ENCODE measurements around the gene ATF6. TPM values are rescaled to one million over a fixed set of nuclear protein-coding genes. Genes with fewer than 3 reads are reported as not detected.

The ATF6 gene
- total and polyA plus RNA-seq, 2 of the 4 experiments (the other 2 are of a cell fraction) = 12.2 to 17.6 TPM

DNA sequence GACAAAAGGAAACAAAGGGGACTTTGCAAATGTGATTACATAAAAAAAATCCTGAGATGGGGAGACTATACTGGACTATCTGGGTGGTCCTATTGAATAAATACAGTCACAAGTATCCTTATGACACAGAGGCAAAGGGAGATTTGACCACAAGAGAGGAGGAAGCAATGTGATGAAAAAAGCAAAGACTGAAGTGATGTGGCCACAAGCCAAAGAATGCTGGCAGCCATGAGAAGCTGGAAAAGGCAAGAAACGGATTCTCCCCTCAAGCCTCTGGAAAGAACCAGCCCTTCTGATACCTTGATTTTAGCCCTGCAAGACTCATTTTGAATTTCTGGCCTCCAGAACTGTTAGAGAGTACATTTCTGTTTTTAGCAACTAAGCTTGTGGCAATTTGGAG, 221.2 kb downstream of the ATF6 start:
- Histone ChIP-seq H3K4me3 (ENCODE audit: insufficient read depth, low read depth, low read length) (no peak overlapping the region), H3K4me2 (ENCODE audit: low read depth, low read length) (no peak overlapping the region), H2BK15ac (ENCODE audit: low read depth, low read length) (no peak overlapping the region), H3K23ac (ENCODE audit: low read depth, low read length) (no peak overlapping the region), H3K18ac (ENCODE audit: low read depth, low read length) (no peak overlapping the region), H2BK20ac (ENCODE audit: low read depth, low read length) (no peak overlapping the region), H3K4ac (ENCODE audit: low read depth, low read length) (no peak overlapping the region), H3K4me1 (ENCODE audit: control insufficient read depth, insufficient read depth, low read length) (no peaks in the 10 kb centered on the region), H3K9ac (ENCODE audit: low read depth, low read length) (no peak overlapping the region), H4K20me1 (ENCODE audit: insufficient read depth, low read length) (no peaks in the 10 kb centered on the region), H3K79me1 (ENCODE audit: low read depth in 1 of 2, low read length in 2 of 2) (no peaks in the 10 kb centered on the region), H3K36me3 (ENCODE audit: control insufficient read depth, insufficient read depth, low read length) (no peaks in the 10 kb centered on the region), H3K56ac (ENCODE audit: extremely low read depth, insufficient read depth, low read length) (no peak overlapping the region), H4K91ac (ENCODE audit: insufficient read depth, low read depth, low read length) (no peak overlapping the region), H2AK9ac (replicated peaks; ENCODE audit: low read depth, low read length, poor library complexity) (no peak overlapping the region), H4K8ac (ENCODE audit: low read depth in 2 of 2, low read length in 2 of 2) (no peak overlapping the region), H3K9me1 (ENCODE audit: insufficient read depth, low read length) (peaks cover 4% of the 10 kb centered on the region; the same call in 1 of the 2 replicates), H3K27me3 (ENCODE audit: control insufficient read depth, insufficient read depth, low read length) (peaks cover 6% of the 10 kb centered on the region), H2BK120ac (ENCODE audit: low read depth, low read length) (no peak overlapping the region), H3K9me3 (ENCODE audit: control insufficient read depth, insufficient read depth, low read length) (peaks cover 12% of the 10 kb centered on the region), H2AFZ (replicated peaks; ENCODE audit: low read length, poor library complexity) (no peak overlapping the region), H2BK5ac (ENCODE audit: low read depth, low read length, poor library complexity, severe bottlenecking) (no peak overlapping the region), H2AK5ac (ENCODE audit: low read depth, low read length) (no peak overlapping the region), H4K5ac (ENCODE audit: low read depth, low read length) (no peak overlapping the region), H3K27ac (ENCODE audit: insufficient read depth, low read length) (no peak overlapping the region), H3K14ac (replicated peaks; ENCODE audit: low read depth, low read length) (no peak overlapping the region)
- in situ Hi-C loops (cut with MboI; ENCODE audit: low sequenced_read_pairs) = no loop called here
- dilution Hi-C loops (cut with HindIII; ENCODE audit: low sequenced_read_pairs, unreplicated experiment) = no loop called here
- CTCF ChIA-PET = no interaction called here
- TF ChIP-seq, protein P1, sequence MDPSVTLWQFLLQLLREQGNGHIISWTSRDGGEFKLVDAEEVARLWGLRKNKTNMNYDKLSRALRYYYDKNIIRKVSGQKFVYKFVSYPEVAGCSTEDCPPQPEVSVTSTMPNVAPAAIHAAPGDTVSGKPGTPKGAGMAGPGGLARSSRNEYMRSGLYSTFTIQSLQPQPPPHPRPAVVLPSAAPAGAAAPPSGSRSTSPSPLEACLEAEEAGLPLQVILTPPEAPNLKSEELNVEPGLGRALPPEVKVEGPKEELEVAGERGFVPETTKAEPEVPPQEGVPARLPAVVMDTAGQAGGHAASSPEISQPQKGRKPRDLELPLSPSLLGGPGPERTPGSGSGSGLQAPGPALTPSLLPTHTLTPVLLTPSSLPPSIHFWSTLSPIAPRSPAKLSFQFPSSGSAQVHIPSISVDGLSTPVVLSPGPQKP (IDR thresholded peaks at IDR 0.05; ENCODE audit: borderline replicate concordance, low read depth, low read length) = no peak
- no peak for TF ChIP-seq RFX5 (IDR thresholded peaks at IDR 0.05; ENCODE audit: low read depth, low read length)
- no peak for TF ChIP-seq SMC3 (IDR thresholded peaks at IDR 0.05; ENCODE audit: low read depth, low read length)
- no peak for TF ChIP-seq BHLHE40 (IDR thresholded peaks at IDR 0.05; ENCODE audit: low read depth, low read length)
- no peak for TF ChIP-seq MAFK (IDR thresholded peaks at IDR 0.05; ENCODE audit: low read depth, low read length)
- no peak for TF ChIP-seq CEBPB (IDR thresholded peaks at IDR 0.05; ENCODE audit: low read depth, low read length)
- TF ChIP-seq RAD21 (IDR thresholded peaks at IDR 0.05; ENCODE audit: low read length) = no peak
- TF ChIP-seq, protein P2, sequence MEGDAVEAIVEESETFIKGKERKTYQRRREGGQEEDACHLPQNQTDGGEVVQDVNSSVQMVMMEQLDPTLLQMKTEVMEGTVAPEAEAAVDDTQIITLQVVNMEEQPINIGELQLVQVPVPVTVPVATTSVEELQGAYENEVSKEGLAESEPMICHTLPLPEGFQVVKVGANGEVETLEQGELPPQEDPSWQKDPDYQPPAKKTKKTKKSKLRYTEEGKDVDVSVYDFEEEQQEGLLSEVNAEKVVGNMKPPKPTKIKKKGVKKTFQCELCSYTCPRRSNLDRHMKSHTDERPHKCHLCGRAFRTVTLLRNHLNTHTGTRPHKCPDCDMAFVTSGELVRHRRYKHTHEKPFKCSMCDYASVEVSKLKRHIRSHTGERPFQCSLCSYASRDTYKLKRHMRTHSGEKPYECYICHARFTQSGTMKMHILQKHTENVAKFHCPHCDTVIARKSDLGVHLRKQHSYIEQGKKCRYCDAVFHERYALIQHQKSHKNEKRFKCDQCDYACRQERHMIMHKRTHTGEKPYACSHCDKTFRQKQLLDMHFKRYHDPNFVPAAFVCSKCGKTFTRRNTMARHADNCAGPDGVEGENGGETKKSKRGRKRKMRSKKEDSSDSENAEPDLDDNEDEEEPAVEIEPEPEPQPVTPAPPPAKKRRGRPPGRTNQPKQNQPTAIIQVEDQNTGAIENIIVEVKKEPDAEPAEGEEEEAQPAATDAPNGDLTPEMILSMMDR (conservative IDR thresholded peaks at IDR 0.05; ENCODE audit: low read depth, low read length) = no peak
- TF ChIP-seq NFE2L2 (IDR thresholded peaks at IDR 0.05; ENCODE audit: low read depth, low read length) = no peak
- no peak for TF ChIP-seq MXI1 (IDR thresholded peaks at IDR 0.05; ENCODE audit: borderline replicate concordance, low read depth, low read length)
- TF ChIP-seq, protein P3, sequence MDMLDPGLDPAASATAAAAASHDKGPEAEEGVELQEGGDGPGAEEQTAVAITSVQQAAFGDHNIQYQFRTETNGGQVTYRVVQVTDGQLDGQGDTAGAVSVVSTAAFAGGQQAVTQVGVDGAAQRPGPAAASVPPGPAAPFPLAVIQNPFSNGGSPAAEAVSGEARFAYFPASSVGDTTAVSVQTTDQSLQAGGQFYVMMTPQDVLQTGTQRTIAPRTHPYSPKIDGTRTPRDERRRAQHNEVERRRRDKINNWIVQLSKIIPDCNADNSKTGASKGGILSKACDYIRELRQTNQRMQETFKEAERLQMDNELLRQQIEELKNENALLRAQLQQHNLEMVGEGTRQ (IDR thresholded peaks at IDR 0.05; ENCODE audit: low read depth, low read length) = no peak
- no peak for TF ChIP-seq FOS (IDR thresholded peaks at IDR 0.05; ENCODE audit: low read depth, low read length)
- no peak for TF ChIP-seq POLR2A (IDR thresholded peaks at IDR 0.05; ENCODE audit: low read depth, low read length)
- POLR2A ChIA-PET (ENCODE audit: unreplicated experiment) = no interaction called here
- ATAC-seq (ENCODE audit: low read depth) (no peak), DNase-seq (no peak)
- intact Hi-C loops (cut with micrococcal nuclease) = no loop called here
- no TSS peak for BruUV-seq (replicated peaks)
- 25% methylated on average over 1 of the region's 1 CpG; no CpG with 5 or more reads in 1 of the 2 experiments for WGBS, 2 experiments (ENCODE audit: extremely low coverage in 2 of 2, insufficient read length in 1 of 2)
